ENCODE results near the gene NCKIPSD.

Gene NCKIPSD

DNA sequence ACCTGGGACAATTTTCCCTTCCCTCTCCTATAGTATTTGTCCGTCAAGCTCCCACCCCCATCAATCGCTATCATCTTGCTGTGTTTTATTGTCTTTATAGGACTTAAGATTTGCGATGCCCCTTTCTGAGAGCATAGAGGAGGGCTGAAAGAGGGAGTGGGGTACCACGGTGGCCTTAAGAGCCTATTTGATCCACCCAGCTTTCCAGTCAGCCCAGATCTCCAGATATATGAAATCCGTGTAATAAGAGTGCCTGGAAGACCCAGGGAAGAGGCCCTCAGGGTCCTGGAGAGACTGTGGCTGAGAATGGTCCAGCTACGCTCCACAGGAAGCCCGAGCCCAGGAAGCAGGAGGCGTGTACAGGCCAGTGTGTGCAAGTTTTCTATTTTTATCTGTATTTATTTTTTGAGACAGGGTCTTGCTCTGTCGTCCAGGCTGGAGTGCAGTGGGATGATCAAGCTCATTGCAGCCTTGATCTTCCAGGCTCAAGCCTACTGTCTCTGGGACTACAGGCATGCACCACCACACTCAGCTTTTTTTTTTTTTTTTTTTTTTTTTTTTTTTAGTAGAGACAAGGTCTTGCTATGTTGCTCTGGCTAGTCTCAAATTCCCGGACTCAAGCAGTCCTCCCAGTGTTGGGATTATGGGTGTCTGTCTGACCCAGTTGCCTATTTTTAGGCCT lies 964 bp upstream of the NCKIPSD start:
- TF ChIP-seq, protein P1, sequence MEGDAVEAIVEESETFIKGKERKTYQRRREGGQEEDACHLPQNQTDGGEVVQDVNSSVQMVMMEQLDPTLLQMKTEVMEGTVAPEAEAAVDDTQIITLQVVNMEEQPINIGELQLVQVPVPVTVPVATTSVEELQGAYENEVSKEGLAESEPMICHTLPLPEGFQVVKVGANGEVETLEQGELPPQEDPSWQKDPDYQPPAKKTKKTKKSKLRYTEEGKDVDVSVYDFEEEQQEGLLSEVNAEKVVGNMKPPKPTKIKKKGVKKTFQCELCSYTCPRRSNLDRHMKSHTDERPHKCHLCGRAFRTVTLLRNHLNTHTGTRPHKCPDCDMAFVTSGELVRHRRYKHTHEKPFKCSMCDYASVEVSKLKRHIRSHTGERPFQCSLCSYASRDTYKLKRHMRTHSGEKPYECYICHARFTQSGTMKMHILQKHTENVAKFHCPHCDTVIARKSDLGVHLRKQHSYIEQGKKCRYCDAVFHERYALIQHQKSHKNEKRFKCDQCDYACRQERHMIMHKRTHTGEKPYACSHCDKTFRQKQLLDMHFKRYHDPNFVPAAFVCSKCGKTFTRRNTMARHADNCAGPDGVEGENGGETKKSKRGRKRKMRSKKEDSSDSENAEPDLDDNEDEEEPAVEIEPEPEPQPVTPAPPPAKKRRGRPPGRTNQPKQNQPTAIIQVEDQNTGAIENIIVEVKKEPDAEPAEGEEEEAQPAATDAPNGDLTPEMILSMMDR (IDR thresholded peaks at IDR 0.05), result no peak
- no peak for DNase-seq (ENCODE audit: low spot score)
- peak overlapping the region; percentile 85 to 92 for H3K27ac ChIP-seq
- peak overlapping the region; percentile 96 for H3K4me3 ChIP-seq

DNA sequence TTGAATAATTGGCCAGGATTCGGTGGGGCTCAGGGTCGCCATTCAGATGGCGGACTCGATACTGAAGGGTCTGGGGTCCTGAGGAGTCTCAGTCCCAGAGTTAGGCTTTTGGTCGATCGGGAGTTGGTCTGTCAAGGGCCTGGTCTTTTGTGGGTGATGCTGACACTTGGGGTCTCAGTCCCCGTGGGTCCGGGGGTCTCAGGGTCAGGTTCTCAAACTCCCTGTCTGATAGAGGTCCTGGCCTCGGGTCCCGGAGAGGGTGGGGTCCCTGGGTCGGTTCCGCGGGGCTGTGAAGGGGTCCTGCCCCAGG lies 467 bp downstream of the NCKIPSD start:
- TF ChIP-seq, protein P1 (IDR thresholded peaks at IDR 0.05), result no peak
- Histone ChIP-seq H3K4me3 (peak overlapping the region; percentile 96), H3K27ac (peak overlapping the region; percentile 85 to 92)
- DNase-seq (ENCODE audit: low spot score), result no peak

DNA sequence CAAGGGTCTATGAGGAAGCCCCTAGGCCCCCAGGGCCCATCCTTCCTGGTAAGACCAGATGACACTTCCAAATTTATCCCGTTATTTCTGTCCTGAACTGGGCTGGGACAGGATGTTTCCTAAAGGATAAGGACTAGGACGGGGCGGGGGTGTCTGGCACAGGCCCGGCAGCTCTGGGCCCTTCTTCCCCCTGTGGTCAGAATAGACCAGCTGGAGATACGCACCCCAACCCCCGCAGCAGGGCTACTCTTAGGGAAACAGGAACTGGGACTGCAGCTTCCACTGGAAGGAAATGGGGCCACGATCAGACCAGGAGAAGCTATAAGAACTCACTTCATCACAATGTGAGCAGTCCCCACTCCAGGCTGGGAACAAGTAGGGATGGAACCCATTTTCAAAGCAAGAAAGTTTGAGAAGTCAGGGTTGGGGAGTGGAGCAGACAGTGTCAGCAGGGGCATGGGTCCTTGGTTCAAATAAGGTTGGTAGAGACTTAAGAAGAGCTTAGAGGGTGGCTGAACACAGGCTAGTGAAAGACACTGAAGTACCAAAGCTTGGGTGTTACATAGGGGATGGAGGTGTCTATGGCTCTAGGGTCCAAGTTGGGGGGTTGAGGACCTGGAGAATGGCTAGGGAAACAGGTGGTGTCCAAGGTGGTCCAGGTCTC lies 1.1 kb downstream of the NCKIPSD start:
- peak overlapping the region; percentile 96 for H3K4me3 ChIP-seq
- TF ChIP-seq, protein P1 (IDR thresholded peaks at IDR 0.05), result no peak
- peak overlapping the region; percentile 85 to 92 for H3K27ac ChIP-seq
- DNase-seq (ENCODE audit: low spot score), result no peak

DNA sequence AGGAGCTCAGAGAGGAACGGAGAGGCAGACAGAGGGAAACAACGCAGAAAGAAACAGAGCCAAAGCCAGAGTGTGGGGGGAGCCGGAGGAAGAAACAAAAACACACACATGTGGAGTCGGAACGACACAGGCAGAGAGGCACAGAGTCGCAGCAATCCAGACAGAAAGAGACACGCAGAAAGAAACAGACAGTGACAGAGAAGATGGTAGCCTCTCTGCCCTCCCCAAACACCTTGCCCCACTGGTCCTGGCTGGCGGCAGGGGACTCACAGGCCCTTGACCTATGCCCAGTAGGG lies 1.7 kb downstream of the NCKIPSD start:
- TF ChIP-seq, protein P1 (IDR thresholded peaks at IDR 0.05), result no peak
- peak overlapping the region; percentile 85 to 92 for H3K27ac ChIP-seq

DNA sequence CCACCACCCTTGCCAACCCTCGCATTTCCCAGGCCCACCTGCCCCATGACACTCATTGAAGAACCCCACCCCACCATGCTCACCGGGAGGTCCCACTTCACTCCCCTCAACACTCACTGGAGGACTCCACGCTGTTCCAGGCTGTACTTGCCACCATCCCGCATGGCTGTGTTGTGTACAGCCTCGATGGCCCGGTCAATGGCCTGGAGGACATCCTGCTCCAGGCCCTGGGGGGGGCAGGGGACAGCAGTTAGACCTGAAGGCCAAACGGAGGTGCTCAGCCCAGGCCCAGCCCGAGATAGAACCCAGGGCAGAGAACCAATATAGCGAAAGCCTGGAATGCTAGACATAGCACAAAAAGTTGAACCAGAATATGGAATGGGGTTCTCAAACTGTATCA lies 2.9 kb downstream of the NCKIPSD start:
- TF ChIP-seq, protein P1 (IDR thresholded peaks at IDR 0.05), result no peak
- DNase-seq (ENCODE audit: low spot score), result no peak
- no peak overlapping the region for H3K4me3 ChIP-seq
- peak overlapping the region in 1 of 2 donors; percentile 92 for H3K27ac ChIP-seq

More for the DNA sequence above, 1.7 kb downstream of the NCKIPSD start:
- no peak for DNase-seq (ENCODE audit: low spot score)
- H3K4me3 ChIP-seq, result peak overlapping the region; percentile 96

DNA sequence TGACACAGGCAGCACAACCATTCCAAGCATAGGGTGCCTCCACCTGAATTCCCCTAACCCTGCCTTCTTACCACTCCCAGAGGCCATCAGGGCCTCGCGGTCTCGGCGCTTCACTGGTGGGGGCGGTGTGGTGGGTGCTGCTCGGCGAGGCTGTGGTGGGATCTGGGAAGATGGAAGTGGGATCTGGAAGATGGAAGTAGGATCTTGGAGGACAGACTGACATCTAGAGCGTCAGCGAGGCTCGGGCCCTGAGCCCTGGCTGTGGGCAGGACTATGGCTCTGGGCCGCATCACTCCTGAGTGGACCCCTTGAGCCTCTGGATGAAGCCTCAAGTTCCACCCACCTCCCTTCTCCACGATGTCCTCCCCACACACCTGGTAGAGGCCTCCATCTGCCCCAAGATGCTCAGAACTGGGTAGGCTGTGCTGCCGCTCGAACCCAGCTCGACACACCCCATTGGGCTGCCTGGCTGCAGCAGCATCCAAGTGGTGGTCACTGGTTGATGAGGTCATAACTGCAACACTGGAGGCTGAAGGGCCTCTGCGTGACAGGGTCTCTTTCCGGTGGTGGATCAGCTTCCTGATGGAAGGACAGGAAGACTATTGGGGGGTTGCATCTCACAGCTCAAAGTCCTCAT lies 3.6 kb downstream of the NCKIPSD start:
- H3K27ac ChIP-seq, result no peak overlapping the region
- no peak overlapping the region for H3K4me3 ChIP-seq
- DNase-seq (ENCODE audit: low spot score), result no peak
- TF ChIP-seq, protein P1 (IDR thresholded peaks at IDR 0.05), result no peak

DNA sequence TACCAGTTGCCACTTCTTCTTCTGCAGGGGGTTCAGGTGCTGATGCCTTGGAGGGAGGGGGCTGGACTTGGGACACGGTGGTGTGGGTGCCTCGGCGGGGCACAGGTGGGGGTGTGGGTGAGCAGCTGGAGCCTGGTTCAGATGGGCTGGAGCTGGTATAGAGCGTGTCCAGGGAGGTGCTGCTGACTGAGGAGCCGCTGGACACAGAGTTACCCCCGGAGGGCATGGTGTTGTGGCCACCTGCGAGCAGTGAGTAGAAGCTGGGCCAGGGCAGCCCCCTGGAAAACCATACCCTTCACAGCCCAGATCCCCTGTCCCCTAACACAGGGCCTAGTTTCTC lies 4.2 kb downstream of the NCKIPSD start:
- Histone ChIP-seq H3K27ac (no peak overlapping the region), H3K4me3 (no peak overlapping the region)
- TF ChIP-seq, protein P1 (IDR thresholded peaks at IDR 0.05), result no peak
- DNase-seq (ENCODE audit: low spot score), result no peak

Data from coronary artery (tissue), 2 donors.